Measurements from ENCODE around the gene MALL.
A peak's percentile ranks its signal among the peaks of the same experiment; 100 is the strongest.
"Not testable (repeated sequence)": the region's sequence is repeated elsewhere in the genome, so short reads cannot be mapped to it uniquely, and the experiment has no call there.

MALL gene

GRCh38 chr2:110120171-110121051, 4.8 kb upstream of the MALL start:
- no peak for DNase-seq

GRCh38 chr2:110116033-110116710, 550 bp upstream of the MALL start:
- DNase-seq: no peak

DNA sequence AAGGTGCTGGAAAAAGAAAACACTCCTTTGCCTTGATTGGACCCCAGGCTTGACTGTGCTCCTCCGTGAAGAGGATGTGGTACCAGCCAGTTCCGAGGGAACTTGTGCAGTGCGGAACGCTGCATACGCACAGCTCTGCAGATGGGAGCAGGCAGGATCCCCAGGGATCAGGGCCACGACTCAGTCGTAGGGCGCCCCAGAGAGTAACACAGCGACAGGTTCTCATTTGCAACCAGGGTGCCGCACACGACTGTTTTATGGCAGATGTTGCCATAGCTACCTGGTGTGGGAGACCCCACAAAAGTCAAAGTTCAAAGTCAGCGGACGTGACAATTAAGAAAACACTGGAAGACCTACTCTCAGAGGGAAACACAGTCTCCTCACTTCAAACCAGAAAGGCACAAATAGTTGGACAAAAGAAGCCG, 779 bp downstream of the MALL start:
- no peak for DNase-seq

GRCh38 chr2:110113961-110114591, 1.5 kb downstream of the MALL start:
- DNase-seq: no peak

DNA sequence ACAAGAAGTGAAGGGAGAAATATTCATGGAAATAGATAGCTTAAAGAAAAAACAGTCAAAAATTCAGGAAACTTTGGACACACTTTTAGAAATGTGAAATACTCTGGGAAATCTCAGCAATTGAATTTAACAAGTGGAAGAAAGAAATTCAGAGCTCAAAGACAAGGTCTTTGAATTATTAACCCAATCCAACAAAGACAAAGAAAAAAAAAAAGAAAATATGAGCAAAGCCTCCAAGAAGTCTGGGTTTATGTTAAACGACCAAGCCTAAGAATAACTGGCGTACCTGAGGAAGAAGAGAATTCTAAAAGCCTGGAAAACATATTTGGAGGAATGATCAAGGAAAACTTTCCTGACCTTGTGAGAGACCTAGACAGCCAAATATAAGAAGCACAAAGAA, 7.3 kb downstream of the MALL start:
- not testable (repeated sequence) for DNase-seq

DNA sequence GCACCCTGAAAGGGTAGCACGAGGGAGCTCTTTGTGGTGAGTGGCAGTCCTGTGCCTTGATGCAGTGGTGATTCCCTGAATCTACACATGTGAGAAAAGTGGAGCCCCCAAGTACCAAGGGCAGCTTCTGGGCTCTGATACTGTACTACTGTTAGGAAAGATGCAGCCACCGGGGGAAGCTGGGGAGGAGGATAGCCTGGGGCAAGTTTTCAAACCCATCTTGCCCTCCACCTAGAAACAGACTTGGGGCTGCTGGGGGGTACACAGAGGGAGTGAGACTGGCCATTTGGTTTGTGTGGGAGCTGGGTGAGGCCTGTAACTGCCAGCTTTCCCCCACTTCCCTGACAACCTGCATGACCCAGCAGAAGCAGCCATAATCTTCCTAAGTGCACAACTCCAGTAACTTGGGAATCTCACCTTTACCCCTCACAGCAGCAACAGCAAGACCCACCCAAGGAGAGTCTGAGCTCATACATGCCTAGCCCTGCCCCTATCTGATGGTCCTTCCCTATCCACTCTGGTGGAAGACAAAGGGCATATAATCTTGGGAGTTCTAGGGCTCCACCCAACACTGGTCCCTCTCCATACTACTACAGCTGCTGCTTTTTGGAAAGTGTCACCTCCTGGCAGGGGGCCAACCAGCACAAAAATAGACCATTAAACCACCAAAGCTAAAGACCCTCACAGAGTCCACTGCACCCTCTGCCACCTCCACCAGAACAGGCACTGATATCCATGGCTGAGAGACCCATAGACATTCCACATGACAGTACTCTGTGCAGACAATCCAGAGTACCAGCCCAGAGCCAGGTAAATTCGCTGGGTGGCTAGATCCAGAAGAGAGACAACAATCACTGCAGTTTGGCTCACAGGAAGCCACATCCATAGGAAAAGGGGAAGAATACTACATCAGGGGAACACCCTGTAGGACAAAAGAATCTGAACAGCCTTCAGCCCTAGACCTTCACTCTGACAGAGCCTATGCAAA, 8.2 kb downstream of the MALL start:
- DNase-seq: no peak

DNA sequence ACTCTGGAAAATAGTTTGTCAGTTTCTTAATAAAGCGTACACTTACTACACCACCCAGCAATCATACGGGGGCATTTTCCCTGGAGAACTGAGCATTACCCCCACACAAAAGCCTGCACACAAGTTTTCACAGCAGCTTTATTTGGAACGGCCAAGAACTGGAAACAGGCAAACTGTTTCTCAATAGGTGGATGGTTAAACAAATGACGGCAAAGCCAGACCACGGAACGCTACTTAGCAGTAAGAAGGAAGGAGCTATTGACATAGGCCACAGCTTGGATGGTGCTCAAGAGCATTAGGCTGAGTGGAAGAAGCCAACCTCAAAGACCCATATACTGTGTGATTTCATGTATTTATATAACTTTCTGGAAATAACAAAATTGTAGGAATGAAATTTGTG, 9.0 kb downstream of the MALL start:
- DNase-seq: no peak

GRCh38 chr2:110105608-110106467, 9.8 kb downstream of the MALL start:
- no peak for DNase-seq

GRCh38 chr2:110105183-110105582, 10.4 kb downstream of the MALL start:
- no peak for DNase-seq

GRCh38 chr2:110104025-110104771, 11.4 kb downstream of the MALL start:
- DNase-seq: no peak

DNA sequence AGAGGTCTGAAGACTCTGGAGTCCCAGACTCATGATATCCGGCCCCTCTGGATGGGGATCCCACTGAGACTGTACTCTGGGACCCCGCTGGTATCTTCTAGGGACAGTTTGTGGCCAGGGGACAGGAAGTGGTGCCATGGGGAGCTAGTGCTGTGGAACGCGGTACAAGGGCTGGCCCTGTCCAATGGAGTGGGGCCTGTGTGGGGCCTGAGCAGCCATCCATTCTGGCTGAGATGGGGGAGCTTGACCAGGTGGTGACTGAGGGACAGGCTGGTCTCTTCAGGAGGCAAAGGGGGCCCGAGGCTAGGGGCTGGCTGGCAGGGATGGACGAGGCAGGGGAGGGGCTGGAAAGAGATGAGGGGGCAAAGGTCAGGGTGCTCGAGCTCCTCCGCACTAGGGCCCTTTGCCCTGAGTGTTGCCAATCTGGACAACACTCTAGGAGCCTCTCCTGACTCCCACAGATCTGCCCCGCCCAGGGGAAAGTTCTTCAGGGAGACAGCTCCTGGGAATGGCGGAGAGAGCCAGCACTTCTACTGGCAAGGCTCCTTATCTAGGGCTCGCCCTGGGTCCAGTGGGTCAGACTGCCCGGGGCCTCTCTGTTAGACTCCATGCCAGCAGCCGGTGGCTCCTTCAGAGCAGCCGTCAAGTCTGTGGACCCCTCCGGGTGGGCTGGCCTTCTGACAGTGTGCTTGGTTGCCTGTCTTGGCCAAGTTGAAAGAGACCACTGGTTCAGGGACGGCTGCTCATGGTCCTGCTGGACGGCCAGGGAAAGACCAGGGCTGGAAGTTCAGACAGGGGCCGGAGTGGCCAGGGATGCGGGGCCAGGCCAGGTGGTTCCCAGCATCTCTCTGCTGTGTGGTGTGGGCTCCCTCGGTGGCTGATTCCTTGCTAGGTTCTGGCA, 12.3 kb downstream of the MALL start:
- DNase-seq: no peak

- no peak for DNase-seq
These were observed 13.5 kb downstream of the MALL start for GRCh38 chr2:110101901-110102803.

DNA sequence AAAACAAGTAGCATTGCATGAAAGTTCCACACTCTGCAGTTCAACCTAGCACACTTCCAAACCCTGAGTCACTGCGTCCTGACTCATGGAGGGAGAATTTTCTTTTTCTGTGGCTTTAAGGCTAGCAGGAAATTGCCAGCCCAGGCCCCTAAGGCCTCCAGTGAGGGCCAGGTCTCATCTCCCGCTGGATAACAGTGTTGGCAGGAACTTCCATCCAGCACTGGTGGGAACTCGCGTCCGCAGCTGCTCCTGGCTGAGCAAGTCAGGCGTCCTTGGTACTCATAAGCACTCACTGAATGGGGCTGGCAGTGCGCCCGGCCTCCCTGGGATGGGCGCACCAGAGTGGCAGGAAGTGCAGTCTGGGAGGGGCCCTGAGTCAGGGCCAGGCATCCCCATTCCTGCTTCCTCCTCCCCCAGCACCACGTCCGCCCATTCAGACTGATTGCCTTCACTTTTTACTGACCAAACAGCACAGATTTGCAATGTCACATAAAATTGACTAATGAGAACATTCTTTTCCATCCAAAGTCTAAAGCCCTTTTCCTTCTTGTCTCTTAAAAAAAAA, 14.3 kb downstream of the MALL start:
- peak; percentile 37 for DNase-seq

GRCh38 chr2:110100880-110101279, 14.7 kb downstream of the MALL start:
- not testable (repeated sequence) for DNase-seq

DNA sequence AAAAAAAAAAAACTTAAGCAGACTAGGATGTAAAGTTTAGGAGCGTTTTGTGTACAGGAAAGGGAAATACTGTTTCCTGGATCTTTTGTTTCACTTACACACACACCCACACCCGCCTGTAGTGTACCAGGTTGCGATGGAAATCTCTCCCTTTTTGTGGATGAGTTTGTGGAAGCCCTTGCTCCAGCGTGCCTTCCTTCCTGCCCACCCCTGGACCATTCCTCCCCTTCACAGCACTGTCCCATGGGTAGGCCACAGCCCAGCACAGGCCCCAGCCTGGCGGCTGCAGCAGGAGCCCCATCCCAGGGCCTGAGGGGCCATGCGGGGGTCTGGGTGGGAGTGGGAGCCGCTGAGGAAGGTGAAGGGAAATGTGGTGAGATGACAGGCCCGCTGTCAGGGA, 15.1 kb downstream of the MALL start:
- no peak for DNase-seq

DNA sequence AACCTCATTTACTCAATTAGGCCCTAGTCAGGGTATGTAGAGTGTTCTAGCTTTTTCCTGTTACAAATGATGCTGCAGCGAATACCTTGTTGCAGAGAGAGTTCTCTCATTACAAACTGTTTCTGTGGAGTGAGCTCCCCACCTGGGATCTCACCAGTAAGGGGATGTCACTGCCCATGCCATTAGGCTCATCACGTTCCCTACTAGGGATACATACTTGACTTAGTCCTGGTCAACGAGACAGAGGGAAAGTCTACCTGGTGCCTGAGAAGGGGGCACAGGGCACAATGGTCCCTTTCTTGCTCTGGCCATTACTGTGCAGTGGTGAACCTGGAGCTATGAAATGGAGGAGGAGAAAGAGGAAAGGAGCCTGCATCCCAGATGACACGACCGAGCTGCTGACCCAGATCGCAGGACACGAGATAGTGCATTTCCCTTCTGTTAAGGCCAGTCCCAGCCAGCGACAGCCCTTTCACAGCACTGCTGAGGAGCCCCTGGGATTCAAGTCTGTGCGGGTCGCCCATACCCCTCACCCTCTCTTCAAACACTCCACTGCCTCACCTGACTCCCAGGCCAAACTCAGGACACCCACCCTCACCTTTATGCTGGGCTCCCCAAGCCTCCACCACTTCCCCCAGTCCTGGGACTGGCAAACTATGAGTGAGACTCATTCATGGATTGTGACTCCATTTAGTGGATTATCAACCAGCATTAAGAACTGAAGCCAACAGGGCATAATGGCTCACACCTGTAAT, 16.0 kb downstream of the MALL start:
- DNase-seq: no peak

- no peak for DNase-seq
These were observed 16.6 kb downstream of the MALL start for GRCh38 chr2:110099038-110099425.
